PC-3 (cell line): ENCODE measurements around the gene MYH9. TPM values are rescaled to one million over a fixed set of nuclear protein-coding genes. Genes with fewer than 3 reads are reported as not detected.
"Not testable (repeated sequence)": the region's sequence is repeated elsewhere in the genome, so short reads cannot be mapped to it uniquely, and the experiment has no call there.

ENCODE experiments used
- ATAC-seq: fragments of 200-7000 bp; cut with Tn5 transposase; 2 replicates; pipeline ENCODE4 v1.9.1; 2020; ENCODE audit warnings: mild to moderate bottlenecking, moderate library complexity
- BruUV-seq: library from RNA; stranded (reverse); fragments of 400-500 nt; replicated peaks from 2 replicates; lab custom pipeline; 2021; lab: Mats Ljungman, UMichigan
- CTCF ChIA-PET: fragments of 300-600 bp; sonication (Branson Sonifier 250); formaldehyde crosslinking; loops from one replicate; lab custom pipeline; 2022; ENCODE audit warnings: antibody characterized with exemption; lab: Charles Lee
- POLR2A ChIA-PET: fragments of 300-600 bp; sonication (Branson Sonifier 250); formaldehyde crosslinking; loops from one replicate; lab custom pipeline; 2022; ENCODE audit warnings: antibody characterized with exemption; ENCODE audit not compliant: unreplicated experiment; lab: Charles Lee
- DNase-seq: peaks from one replicate; pipeline ENCODE4 v3.0.0-alpha.2; 2015
- H2AFZ ChIP-seq: fragments of 300-600 bp; sonication (generic); 2 replicates; pipeline ENCODE4 v1.6.0; 2016; ENCODE audit warnings: antibody characterized with exemption, low read length
- H3F3A ChIP-seq: fragments of 300-600 bp; sonication (generic); one replicate; pipeline ENCODE4 v1.6.0; 2017; ENCODE audit warnings: antibody characterized with exemption, low read length, control low read depth, mild to moderate bottlenecking; ENCODE audit not compliant: unreplicated experiment
- H3K27ac ChIP-seq: fragments of 300-600 bp; sonication (generic); 2 replicates; pipeline ENCODE4 v1.5.1; 2016; ENCODE audit warnings: mild to moderate bottlenecking, low read length
- H3K27me3 ChIP-seq: fragments of 300-600 bp; sonication (generic); 2 replicates; pipeline ENCODE4 v1.6.1; 2016; ENCODE audit warnings: low read length, mixed read lengths
- H3K36me3 ChIP-seq: fragments of 300-600 bp; sonication (generic); 2 replicates; pipeline ENCODE4 v1.6.1; 2016; ENCODE audit warnings: low read depth, mixed run types, low read length, mixed read lengths
- H3K4me1 ChIP-seq: fragments of 300-600 bp; sonication (generic); 2 replicates; pipeline ENCODE4 v1.5.1; 2016; ENCODE audit warnings: low read length; ENCODE audit not compliant: insufficient read depth
- H3K4me2 ChIP-seq: fragments of 300-600 bp; sonication (generic); 2 replicates; pipeline ENCODE4 v1.6.0; 2016; ENCODE audit warnings: low read length
- H3K4me3 ChIP-seq: fragments of 300-600 bp; sonication (generic); 2 replicates; pipeline ENCODE4 v1.5.1; 2016; ENCODE audit warnings: mild to moderate bottlenecking, low read length, mixed read lengths
- H3K79me2 ChIP-seq: fragments of 300-600 bp; sonication (generic); 2 replicates; pipeline ENCODE4 v1.6.1; 2017; ENCODE audit warnings: low read length, mixed read lengths
- H3K9ac ChIP-seq: fragments of 300-600 bp; sonication (generic); 2 replicates; pipeline ENCODE4 v1.6.0; 2016; ENCODE audit warnings: mild to moderate bottlenecking, low read length
- H3K9me2 ChIP-seq: fragments of 300-600 bp; sonication (generic); replicated peaks from 2 replicates; pipeline ENCODE4 v1.6.1; 2016; ENCODE audit warnings: mixed run types, low read length, mixed read lengths
- H3K9me3 ChIP-seq: fragments of 300-600 bp; sonication (generic); 2 replicates; pipeline ENCODE4 v1.6.1; 2016; ENCODE audit warnings: low read length, mixed read lengths
- H4K20me1 ChIP-seq: fragments of 300-600 bp; sonication (generic); 2 replicates; pipeline ENCODE4 v1.6.1; 2016; ENCODE audit warnings: low read length, mixed read lengths
- CTCF ChIP-seq: fragments of 300-600 bp; sonication (generic); conservative IDR thresholded peaks from 2 replicates; pipeline ENCODE4 v1.5.1; 2017; ENCODE audit warnings: antibody characterized with exemption, low read depth, mild to moderate bottlenecking, low read length
- EZH2 ChIP-seq: fragments of 300-600 bp; sonication (generic); IDR thresholded peaks from one replicate; pipeline ENCODE4 v1.6.1; 2017; ENCODE audit warnings: antibody characterized with exemption, mild to moderate bottlenecking, low read length; ENCODE audit not compliant: unreplicated experiment
- EZH2phosphoT487 ChIP-seq: fragments of 300-600 bp; sonication (generic); IDR thresholded peaks from 2 replicates; pipeline ENCODE4 v1.6.1; 2018; ENCODE audit warnings: mild to moderate bottlenecking, antibody characterized with exemption, low read length, borderline replicate concordance
- intact Hi-C: fragments of 100-400 bp; cut with micrococcal nuclease; formaldehyde crosslinking; loops from 2 replicates; pipeline ENCODE4 v1.9.0; 2023
- total RNA-seq: library from RNA; depleted of rRNA; stranded (reverse); fragments of >200 nt; gene quantifications from 2 replicates; pipeline ENCODE4 v1.2.3, GENCODE V29; 2014

The MYH9 gene
- total RNA-seq, 1 experiment from 2014 or later: 357 TPM

GRCh38 chr22:36395915-36396314, 8.1 kb upstream of the MYH9 start:
- Histone ChIP-seq H3K27ac (peak overlapping the region; percentile 45), H2AFZ (no peak overlapping the region), H3K4me3 (no peak overlapping the region), H3K36me3 (no peaks in the 10 kb centered on the region), H3K9me3 (no peaks in the 10 kb centered on the region), H3K9me2 (no peaks in the 10 kb centered on the region), H3K27me3 (no peaks in the 10 kb centered on the region), H3F3A (no peaks in the 10 kb centered on the region), H3K4me1 (peaks cover 40% of the 10 kb centered on the region), H3K9ac (no peak overlapping the region), H3K79me2 (no peaks in the 10 kb centered on the region), H3K4me2 (peak overlapping the region; percentile 63), H4K20me1 (no peaks in the 10 kb centered on the region)
- ChIA-PET CTCF (no interaction called here), POLR2A (no interaction called here)
- no peak for TF ChIP-seq CTCF
- no peak for TF ChIP-seq EZH2
- no peak for TF ChIP-seq EZH2phosphoT487
- ATAC-seq: peak; percentile 55
- DNase-seq: peak; percentile 72
- BruUV-seq: no TSS peak
- intact Hi-C loops: no loop called here

GRCh38 chr22:36395055-36395849, 7.5 kb upstream of the MYH9 start:
- POLR2A ChIA-PET: no interaction called here
- intact Hi-C loops: no loop called here
- Histone ChIP-seq H3K79me2 (no peaks in the 10 kb centered on the region), H2AFZ (no peak overlapping the region), H3K36me3 (no peaks in the 10 kb centered on the region), H3K9me2 (no peaks in the 10 kb centered on the region), H4K20me1 (no peaks in the 10 kb centered on the region), H3K27me3 (no peaks in the 10 kb centered on the region), H3K27ac (peak overlapping the region; percentile 45), H3K9me3 (no peaks in the 10 kb centered on the region), H3F3A (no peaks in the 10 kb centered on the region), H3K4me3 (no peak overlapping the region), H3K4me1 (peaks cover 40% of the 10 kb centered on the region), H3K9ac (no peak overlapping the region), H3K4me2 (peak overlapping the region; percentile 10; the same call in 1 of the 2 replicates)
- no TSS peak for BruUV-seq
- TF ChIP-seq EZH2 (no peak), EZH2phosphoT487 (no peak), CTCF (no peak)
- no peak for ATAC-seq
- DNase-seq: peak; percentile 35
- CTCF ChIA-PET: no interaction called here

- no peak for TF ChIP-seq CTCF
- no peak for TF ChIP-seq EZH2
- TF ChIP-seq EZH2phosphoT487: no peak
- peaks cover 3% of the 10 kb centered on the region for H4K20me1 ChIP-seq
- intact Hi-C loops: no loop called here
- no peak for ATAC-seq
- H3K27me3 ChIP-seq: no peaks in the 10 kb centered on the region
- H3K4me2 ChIP-seq: no peak overlapping the region
- H3F3A ChIP-seq: no peaks in the 10 kb centered on the region
- ChIA-PET CTCF (no interaction called here), POLR2A (no interaction called here)
- no peak overlapping the region for H3K9ac ChIP-seq
- no peak for DNase-seq
- H3K36me3 ChIP-seq: no peaks in the 10 kb centered on the region
- H3K27ac ChIP-seq: no peak overlapping the region
- H3K4me3 ChIP-seq: no peak overlapping the region
- H3K9me2 ChIP-seq: no peaks in the 10 kb centered on the region
- BruUV-seq: no TSS peak
- H3K79me2 ChIP-seq: peaks cover 16% of the 10 kb centered on the region
- H3K4me1 ChIP-seq: peaks cover 15% of the 10 kb centered on the region
- no peaks in the 10 kb centered on the region for H3K9me3 ChIP-seq
- no peak overlapping the region for H2AFZ ChIP-seq
These were observed 3.9 kb upstream of the MYH9 start for GRCh38 chr22:36391638-36392037.

- H3K9me2 ChIP-seq, CTCF ChIA-PET, H3K9ac ChIP-seq, H3K36me3 ChIP-seq, H3K27ac ChIP-seq, H3K9me3 ChIP-seq, ATAC-seq, H3K27me3 ChIP-seq, DNase-seq, BruUV-seq, H3F3A ChIP-seq: not testable (repeated sequence)
- Histone ChIP-seq H2AFZ (peak overlapping the region; percentile 72; the same call in 1 of the 2 replicates), H3K4me1 (peaks cover 11% of the 10 kb centered on the region), H4K20me1 (peaks cover 21% of the 10 kb centered on the region), H3K4me2 (peak overlapping the region; percentile 91), H3K79me2 (peaks cover 41% of the 10 kb centered on the region), H3K4me3 (peak overlapping the region; percentile 71; the same call in 1 of the 2 replicates)
- intact Hi-C loops: loop anchor here (5.0 kb wide), 2 partner anchors 78 to 87 kb away; no protein-coding TSS in a partner anchor
- POLR2A ChIA-PET: interaction anchor here (0.6 to 1.6 kb wide), 3 partner anchors 28 to 84 kb away, joined by 3 to 8 read pairs (median 7); no protein-coding TSS in a partner anchor
These were observed 1.4 kb upstream of the MYH9 start for GRCh38 chr22:36389122-36389521.
